Loucy (cell line): Measurements from ENCODE around the gene TAS1R1.

Experiments
- EZH2phosphoT487 ChIP-seq: fragments of 200-600 bp; IDR thresholded peaks from 2 replicates; pipeline ENCODE4 v1.6.1; 2018; ENCODE audit warnings: antibody characterized with exemption, mild to moderate bottlenecking, moderate library complexity, borderline replicate concordance
- TF ChIP-seq, protein P1 (sequence below): fragments of 200-600 bp; sonication (generic); conservative IDR thresholded peaks from 2 replicates; pipeline ENCODE4 v1.5.1; 2014; ENCODE audit warnings: mild to moderate bottlenecking, antibody characterized with exemption, low read length

DNA sequence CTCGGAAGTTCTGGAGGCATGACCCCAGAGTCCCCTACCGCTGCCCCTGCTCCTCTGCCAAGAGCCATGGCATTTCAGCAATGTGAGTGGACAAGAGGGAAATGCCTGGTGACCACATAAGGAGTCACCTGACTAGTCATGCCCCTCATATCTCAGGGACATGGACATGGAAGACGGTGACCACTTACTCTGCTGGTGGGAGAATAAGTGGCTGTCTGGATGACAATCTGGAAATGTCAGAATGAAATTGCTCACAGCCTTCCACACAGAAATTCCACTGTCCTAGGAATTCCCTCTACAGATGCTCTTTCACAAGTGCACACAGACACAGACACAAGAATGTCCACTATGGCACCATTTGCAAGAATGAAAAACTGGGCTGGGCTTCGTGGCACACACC lies 39.3 kb upstream of the TAS1R1 start:
- TF ChIP-seq, protein P1, sequence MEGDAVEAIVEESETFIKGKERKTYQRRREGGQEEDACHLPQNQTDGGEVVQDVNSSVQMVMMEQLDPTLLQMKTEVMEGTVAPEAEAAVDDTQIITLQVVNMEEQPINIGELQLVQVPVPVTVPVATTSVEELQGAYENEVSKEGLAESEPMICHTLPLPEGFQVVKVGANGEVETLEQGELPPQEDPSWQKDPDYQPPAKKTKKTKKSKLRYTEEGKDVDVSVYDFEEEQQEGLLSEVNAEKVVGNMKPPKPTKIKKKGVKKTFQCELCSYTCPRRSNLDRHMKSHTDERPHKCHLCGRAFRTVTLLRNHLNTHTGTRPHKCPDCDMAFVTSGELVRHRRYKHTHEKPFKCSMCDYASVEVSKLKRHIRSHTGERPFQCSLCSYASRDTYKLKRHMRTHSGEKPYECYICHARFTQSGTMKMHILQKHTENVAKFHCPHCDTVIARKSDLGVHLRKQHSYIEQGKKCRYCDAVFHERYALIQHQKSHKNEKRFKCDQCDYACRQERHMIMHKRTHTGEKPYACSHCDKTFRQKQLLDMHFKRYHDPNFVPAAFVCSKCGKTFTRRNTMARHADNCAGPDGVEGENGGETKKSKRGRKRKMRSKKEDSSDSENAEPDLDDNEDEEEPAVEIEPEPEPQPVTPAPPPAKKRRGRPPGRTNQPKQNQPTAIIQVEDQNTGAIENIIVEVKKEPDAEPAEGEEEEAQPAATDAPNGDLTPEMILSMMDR: no peak
- TF ChIP-seq EZH2phosphoT487: no peak
